ENCODE measurements around the gene VAMP3.
"Not testable (repeated sequence)": the region's sequence is repeated elsewhere in the genome, so short reads cannot be mapped to it uniquely, and the experiment has no call there.

The VAMP3 gene

DNA sequence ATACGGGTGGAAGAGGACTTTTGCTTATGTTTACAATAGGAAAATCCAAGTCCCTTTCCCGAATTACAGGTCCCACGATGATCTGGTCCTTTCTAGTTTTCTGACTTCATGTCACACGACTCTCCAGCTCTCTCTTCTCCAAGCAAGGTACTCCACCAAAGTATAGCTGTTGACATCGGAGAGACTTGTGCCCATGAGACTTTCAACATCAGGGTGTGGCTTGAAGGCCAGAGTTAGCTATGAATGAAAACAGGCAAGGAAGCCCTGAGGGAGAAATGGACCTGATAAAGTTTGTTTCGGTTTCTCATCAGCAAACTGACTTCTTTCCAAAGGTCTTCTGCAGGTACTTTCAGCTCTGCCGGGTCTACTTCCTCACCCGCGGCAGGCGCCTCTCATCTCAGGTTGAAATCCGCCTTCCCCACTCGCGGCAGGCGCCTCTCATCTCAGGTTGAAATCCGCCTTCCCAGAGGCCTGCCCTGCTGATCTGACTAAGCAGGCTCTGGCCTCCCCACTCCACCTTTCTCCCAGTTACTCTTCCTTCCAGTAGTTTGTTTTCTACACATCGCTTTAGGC, 10.9 kb downstream of the VAMP3 start:
- Mint-ChIP-seq H3K9me3 (ENCODE audit: low read depth) (no peaks in the 10 kb centered on the region), H3K27ac (peak overlapping the region; percentile 59), H3K27me3 (no peaks in the 10 kb centered on the region), H3K4me3 (peak overlapping the region; percentile 74), H3K4me1 (ENCODE audit: low read depth) (peaks cover 21% of the 10 kb centered on the region), H3K36me3 (peaks cover 9% of the 10 kb centered on the region)

DNA sequence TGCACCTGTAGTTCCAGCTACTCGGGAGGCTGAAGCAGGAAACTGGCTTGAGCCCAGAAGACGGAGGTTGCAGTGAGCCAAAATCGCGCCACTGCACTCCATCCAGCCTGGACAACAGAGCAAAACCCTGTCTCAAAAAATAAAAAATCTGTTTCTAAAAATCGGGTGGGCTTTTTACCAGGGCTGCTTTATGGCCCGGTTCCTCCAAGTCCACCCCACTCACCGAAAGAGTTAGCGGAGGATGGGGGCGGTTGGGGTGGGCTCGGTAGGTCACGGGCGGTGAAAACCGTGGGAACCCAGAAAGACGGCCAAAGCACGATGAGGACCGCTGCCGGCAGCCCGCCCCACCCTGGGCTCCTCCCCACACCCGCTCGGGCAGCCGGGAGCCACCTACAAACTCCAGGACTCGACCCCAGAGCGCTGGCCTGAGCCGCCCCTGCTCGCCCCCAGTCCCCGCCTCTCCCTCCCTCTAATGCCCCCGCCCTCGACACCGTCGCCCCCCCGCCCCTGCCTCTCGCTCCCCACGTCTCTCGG, 12.1 kb downstream of the VAMP3 start:
- H3K4me1 Mint-ChIP-seq (ENCODE audit: low read depth), result peaks cover 21% of the 10 kb centered on the region
- H3K9me3 Mint-ChIP-seq (ENCODE audit: low read depth), result no peaks in the 10 kb centered on the region
- H3K4me3 Mint-ChIP-seq, result peak overlapping the region; percentile 74
- no peaks in the 10 kb centered on the region for H3K27me3 Mint-ChIP-seq
- no peak overlapping the region for H3K27ac Mint-ChIP-seq
- peaks cover 10% of the 10 kb centered on the region for H3K36me3 Mint-ChIP-seq

DNA sequence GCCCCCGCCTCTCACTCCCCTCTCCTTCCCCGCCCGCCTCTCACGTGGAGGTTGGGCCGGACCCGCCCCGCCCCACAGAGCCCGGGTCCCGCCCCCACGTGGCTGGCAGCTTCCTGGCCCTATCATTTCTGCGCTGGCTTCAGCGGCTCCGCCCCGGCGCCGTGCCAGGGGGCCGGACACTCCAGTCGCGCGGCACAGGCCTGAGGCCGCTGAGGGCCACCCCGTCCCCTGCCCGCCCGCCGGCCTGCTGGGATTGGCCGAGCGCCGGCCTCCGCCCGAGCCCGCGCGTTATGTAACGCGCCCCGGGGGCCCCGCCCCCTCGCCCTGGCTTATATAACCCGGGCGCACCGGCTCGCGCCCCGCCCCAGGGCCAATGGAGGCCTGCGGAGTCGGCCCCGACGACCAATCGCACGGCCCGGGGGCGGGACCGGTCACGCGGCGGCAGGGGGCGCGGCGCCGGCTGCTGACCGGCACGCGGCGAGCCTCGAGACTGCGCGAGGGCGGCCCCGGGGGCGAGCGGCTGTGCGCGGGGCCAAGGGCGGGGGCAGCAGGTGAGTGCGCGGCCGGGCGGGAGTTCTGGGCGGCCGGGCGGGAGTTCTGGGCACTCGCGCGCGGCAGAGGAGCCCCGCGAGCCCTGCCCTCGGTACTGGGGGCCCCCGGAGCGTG, 12.9 kb downstream of the VAMP3 start, which contains the start of gene PER3:
TSS of gene PER3 (plus strand) at position 466 of the 666 bp plus-strand sequence. CDS start 587 bp downstream, outside the sequence.
- no peaks in the 10 kb centered on the region for H3K27me3 Mint-ChIP-seq
- H3K27ac Mint-ChIP-seq, result no peak within 1 kb of the TSS
- peak within 1 kb of the TSS; percentile 74 for H3K4me3 Mint-ChIP-seq
- H3K36me3 Mint-ChIP-seq, result peaks cover 7% of the 10 kb centered on the region
- no peaks in the 10 kb centered on the region for H3K9me3 Mint-ChIP-seq (ENCODE audit: low read depth)
- peaks cover 21% of the 10 kb centered on the region for H3K4me1 Mint-ChIP-seq (ENCODE audit: low read depth)

DNA sequence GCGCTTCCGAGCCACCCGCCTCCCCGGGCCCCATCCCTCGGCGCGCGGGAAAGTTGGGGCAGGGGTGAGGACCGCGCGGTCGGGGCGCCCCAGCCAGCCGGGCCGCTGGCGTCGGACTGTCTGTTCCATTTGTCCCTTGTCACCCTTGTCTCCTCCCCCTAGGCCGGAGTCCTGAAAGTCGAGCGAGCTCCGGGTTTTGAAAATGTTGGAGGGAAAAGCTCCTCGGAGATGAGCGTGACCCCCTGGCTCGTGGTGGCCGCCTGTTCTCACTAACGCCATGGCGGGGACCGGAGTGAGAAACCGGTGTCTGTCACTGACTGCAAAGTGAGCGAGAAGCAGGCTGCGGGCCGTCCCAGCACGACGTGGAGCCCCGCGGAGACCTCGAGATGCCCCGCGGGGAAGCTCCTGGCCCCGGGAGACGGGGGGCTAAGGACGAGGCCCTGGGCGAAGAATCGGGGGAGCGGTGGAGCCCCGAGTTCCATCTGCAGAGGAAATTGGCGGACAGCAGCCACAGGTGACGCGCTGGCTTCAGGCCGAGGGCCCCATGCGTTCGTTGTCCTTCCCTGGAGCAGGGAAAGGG, 13.5 kb downstream of the VAMP3 start:
- H3K36me3 Mint-ChIP-seq, result peaks cover 11% of the 10 kb centered on the region
- peaks cover 21% of the 10 kb centered on the region for H3K4me1 Mint-ChIP-seq (ENCODE audit: low read depth)
- no peak overlapping the region for H3K27ac Mint-ChIP-seq
- H3K27me3 Mint-ChIP-seq, result no peaks in the 10 kb centered on the region
- peak overlapping the region; percentile 73 for H3K4me3 Mint-ChIP-seq
- H3K9me3 Mint-ChIP-seq (ENCODE audit: low read depth), result no peaks in the 10 kb centered on the region

DNA sequence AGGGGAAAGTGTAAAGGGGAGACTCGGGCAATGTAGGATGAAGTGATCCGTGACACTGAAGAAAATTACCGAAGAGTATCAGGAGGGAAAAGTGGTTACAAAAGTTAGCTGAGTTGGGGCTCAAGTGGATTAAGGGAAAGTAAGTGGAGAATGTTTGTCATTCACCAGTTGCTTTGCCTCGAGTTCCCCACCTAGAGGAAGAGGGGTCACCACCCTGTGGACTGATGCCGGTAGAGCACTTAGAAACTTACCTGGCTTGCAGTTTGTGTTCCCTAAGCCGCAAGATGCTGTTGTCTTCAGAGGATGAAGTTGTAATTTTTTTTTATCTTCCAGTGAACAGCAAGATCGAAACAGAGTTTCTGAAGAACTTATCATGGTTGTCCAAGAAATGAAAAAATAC, 14.0 kb downstream of the VAMP3 start:
- Mint-ChIP-seq H3K4me3 (peak overlapping the region; percentile 73), H3K4me1 (ENCODE audit: low read depth) (peaks cover 21% of the 10 kb centered on the region), H3K27me3 (no peaks in the 10 kb centered on the region), H3K9me3 (ENCODE audit: low read depth) (no peaks in the 10 kb centered on the region), H3K27ac (no peak overlapping the region), H3K36me3 (peaks cover 16% of the 10 kb centered on the region)

DNA sequence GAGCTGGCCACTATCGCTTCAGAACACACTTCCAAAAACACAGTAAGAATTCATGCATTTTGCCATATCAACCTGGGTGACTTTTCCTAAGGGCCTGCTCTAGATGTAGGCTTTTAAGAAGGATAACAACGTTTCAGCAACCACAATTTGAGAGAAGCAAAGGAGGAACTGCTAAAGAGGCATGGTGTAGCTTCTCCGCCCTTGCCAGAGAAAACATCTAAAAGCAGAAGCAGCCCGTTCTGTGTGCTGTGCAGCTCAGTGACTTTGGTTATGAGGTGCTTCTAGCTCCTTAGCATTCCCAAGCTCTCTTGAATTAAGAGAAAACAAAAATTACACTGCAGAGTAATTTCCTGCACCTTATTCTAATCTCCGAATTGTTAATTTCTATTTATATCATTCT, 15.7 kb downstream of the VAMP3 start:
- H3K27ac Mint-ChIP-seq, result no peak overlapping the region
- H3K9me3 Mint-ChIP-seq (ENCODE audit: low read depth), result peaks cover 4% of the 10 kb centered on the region
- H3K4me3 Mint-ChIP-seq, result no peak overlapping the region
- peaks cover 24% of the 10 kb centered on the region for H3K36me3 Mint-ChIP-seq
- peaks cover 15% of the 10 kb centered on the region for H3K4me1 Mint-ChIP-seq (ENCODE audit: low read depth)
- no peaks in the 10 kb centered on the region for H3K27me3 Mint-ChIP-seq

DNA sequence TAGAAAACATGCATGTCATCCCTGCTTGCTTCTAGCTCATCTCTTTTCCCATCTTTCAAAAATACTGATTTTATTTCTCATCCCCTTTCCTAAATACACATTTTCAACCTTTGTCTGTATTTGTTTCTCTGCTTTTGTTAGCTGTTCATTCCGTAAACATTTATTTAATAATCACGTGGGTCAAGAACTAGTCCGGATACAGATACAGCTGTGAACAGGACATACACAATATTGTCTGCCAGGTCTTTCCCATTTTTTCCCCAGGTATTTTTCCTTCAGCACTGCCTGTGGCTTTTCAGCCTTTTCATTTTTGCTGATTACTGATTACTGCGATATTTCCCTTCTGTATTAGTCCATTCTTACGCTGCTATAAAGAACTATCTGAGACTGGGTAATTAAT, 18.7 kb downstream of the VAMP3 start:
- no peak overlapping the region for H3K27ac Mint-ChIP-seq
- H3K9me3 Mint-ChIP-seq (ENCODE audit: low read depth), result peaks cover 5% of the 10 kb centered on the region
- H3K27me3 Mint-ChIP-seq, result no peaks in the 10 kb centered on the region
- H3K36me3 Mint-ChIP-seq, result peaks cover 30% of the 10 kb centered on the region
- H3K4me1 Mint-ChIP-seq (ENCODE audit: low read depth), result peaks cover 4% of the 10 kb centered on the region
- H3K4me3 Mint-ChIP-seq, result no peak overlapping the region

DNA sequence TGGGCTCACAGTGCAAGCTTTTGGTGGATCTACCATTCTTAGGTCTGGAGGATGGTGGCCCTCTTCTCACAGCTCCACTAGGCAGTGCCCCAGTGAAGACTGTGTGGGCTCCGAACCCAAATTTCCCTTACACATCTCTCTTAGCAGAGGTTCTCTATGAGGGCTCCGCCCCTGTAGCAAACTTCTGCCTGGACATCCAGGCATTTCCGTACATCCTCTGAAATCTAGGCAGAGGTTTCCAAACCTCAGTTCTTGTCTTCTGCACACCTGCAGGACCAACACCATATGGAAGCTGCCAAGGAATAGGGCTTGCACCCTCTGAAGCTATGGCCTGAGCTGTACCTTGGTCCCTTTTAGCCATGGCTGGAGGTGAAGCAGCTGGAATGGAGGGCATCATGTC, 19.9 kb downstream of the VAMP3 start:
- not testable (repeated sequence) for H3K27me3 Mint-ChIP-seq; H3K4me3 Mint-ChIP-seq; H3K27ac Mint-ChIP-seq; H3K4me1 Mint-ChIP-seq (ENCODE audit: low read depth); H3K9me3 Mint-ChIP-seq (ENCODE audit: low read depth)
- peaks cover 30% of the 10 kb centered on the region for H3K36me3 Mint-ChIP-seq

DNA sequence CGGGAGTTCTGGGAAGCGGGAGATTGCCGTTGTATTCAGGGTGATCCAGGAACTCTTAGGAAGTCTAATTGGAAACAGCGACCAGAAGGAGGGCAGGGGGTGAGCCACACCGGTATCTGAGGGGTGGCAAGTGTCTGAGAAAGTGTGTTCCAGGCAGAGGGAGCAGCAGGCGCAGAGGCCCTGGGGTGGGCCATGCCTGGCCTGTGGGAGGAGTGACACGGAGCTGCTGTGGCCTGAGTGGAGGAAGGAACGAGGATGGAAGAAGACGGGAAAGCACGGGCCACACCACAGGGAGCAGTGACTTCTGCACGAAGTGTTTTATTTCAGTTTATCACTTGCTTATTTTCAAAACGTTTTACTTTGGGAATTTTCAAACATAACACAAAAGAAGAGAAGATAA, 24.3 kb downstream of the VAMP3 start:
- Mint-ChIP-seq H3K27me3 (no peaks in the 10 kb centered on the region), H3K4me3 (no peak overlapping the region), H3K36me3 (peaks cover 19% of the 10 kb centered on the region), H3K27ac (no peak overlapping the region), H3K4me1 (ENCODE audit: low read depth) (no peaks in the 10 kb centered on the region), H3K9me3 (ENCODE audit: low read depth) (peaks cover 5% of the 10 kb centered on the region)

DNA sequence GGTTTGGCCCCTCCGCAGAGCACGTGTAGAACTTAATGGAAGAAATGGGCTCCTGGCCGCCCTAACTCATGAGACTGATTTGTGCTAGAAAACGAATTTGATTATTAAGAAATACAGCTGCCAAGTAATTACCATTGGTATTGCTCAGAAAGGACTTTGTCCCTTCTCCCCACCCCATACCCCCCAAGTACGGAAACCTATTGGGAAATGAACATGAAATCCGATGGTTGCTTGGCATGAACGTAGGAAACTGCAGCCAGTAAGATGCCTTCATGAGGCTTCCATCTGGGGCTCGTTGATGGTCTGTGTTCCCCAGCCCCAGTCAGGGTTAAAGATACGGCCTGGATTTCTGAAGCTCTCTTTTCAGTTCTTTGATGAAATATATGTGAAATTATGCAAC, 34.4 kb downstream of the VAMP3 start:
- H3K4me1 Mint-ChIP-seq (ENCODE audit: low read depth), result no peaks in the 10 kb centered on the region
- H3K27me3 Mint-ChIP-seq, result no peaks in the 10 kb centered on the region
- H3K9me3 Mint-ChIP-seq (ENCODE audit: low read depth), result no peaks in the 10 kb centered on the region
- peaks cover 10% of the 10 kb centered on the region for H3K36me3 Mint-ChIP-seq
- H3K4me3 Mint-ChIP-seq, result no peak overlapping the region
- H3K27ac Mint-ChIP-seq, result no peak overlapping the region

DNA sequence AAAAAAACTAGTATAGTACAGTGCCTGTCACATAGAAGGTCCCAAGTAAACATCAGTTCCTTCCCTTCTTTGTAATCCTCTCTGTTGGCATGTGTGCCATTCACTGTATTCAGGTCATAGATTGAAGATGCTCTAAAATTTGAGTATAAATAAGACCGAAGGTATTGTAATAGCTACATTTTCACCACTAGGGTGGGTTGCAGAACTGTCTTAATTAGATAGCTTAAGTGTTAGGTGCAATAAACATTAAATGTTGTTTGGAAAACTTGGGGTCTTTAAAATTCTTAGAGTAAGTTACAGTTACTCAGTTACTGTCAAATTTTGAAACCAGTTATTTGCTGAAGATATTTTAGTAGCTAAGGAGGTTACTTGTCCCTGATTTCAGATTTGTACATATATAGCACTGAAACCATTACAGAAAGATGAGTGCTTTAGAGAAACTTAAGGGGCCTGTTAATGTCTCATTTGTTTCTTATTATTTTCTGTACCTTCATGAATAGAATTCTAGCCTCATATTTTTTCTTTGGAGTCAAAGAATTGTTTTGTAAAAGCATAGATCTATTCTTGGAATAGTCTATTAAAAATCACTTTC, 37.3 kb downstream of the VAMP3 start:
- no peak overlapping the region for H3K27ac Mint-ChIP-seq
- no peak overlapping the region for H3K4me3 Mint-ChIP-seq
- H3K36me3 Mint-ChIP-seq, result peaks cover 25% of the 10 kb centered on the region
- no peaks in the 10 kb centered on the region for H3K27me3 Mint-ChIP-seq
- H3K9me3 Mint-ChIP-seq (ENCODE audit: low read depth), result peaks cover 6% of the 10 kb centered on the region
- H3K4me1 Mint-ChIP-seq (ENCODE audit: low read depth), result no peaks in the 10 kb centered on the region

DNA sequence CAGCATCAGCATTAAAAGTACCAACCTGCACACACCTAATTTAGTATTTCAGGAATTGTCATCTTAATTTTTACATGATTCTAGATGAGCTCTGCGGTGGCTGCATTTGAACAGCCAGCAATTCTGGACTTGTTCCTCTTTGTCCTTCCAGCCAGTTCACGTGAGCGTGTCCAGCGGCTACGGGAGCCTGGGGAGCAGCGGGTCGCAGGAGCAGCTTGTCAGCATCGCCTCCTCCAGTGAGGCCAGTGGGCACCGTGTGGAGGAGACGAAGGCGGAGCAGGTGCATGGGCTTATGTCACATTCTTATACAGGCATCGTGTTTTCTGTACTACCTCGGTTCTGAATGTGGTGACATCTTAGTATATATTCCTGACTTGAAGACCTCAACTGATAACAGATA, 38.6 kb downstream of the VAMP3 start:
- H3K27ac Mint-ChIP-seq, result no peak overlapping the region
- no peaks in the 10 kb centered on the region for H3K4me1 Mint-ChIP-seq (ENCODE audit: low read depth)
- H3K36me3 Mint-ChIP-seq, result peaks cover 31% of the 10 kb centered on the region
- H3K9me3 Mint-ChIP-seq (ENCODE audit: low read depth), result peaks cover 15% of the 10 kb centered on the region
- no peak overlapping the region for H3K4me3 Mint-ChIP-seq
- H3K27me3 Mint-ChIP-seq, result no peaks in the 10 kb centered on the region

DNA sequence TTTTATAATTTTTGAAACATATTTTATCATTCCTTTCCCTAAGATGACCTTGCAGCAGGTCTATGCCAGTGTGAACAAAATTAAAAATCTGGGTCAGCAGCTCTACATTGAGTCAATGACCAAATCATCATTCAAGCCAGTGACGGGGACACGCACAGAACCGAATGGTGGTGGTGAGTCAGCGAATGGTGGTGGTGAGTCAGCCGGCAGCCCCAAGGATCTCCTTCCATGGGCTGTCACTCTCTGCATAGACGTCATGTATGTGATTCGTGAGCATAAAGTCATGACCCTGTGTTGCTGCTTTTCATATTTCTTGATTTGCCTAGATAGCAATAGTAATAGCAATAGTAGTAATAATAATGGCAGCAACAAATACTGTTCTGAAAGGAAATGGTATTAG, 39.3 kb downstream of the VAMP3 start:
- Mint-ChIP-seq H3K9me3 (ENCODE audit: low read depth) (peaks cover 15% of the 10 kb centered on the region), H3K27ac (no peak overlapping the region), H3K27me3 (no peaks in the 10 kb centered on the region), H3K4me1 (ENCODE audit: low read depth) (no peaks in the 10 kb centered on the region), H3K36me3 (peaks cover 29% of the 10 kb centered on the region), H3K4me3 (no peak overlapping the region)

DNA sequence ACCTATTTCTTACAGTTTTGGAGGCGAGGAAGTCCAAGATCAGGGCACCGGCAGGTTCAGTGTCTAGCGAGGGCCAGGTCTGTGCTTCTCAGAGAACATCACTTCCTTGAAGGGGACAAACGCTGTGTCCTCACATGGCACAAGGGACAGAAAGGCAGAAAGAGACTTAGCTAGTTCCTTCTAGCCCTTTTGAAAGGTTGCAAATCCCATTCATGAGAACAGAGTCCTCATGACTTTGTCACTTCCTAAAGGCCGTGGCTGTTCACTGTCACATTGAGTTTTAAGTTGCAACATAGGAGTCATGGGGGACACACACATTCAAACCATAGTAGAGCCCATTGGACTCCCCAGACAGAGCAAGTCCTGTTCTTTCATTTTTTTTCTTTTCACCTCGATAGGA, 40.4 kb downstream of the VAMP3 start:
- Mint-ChIP-seq H3K4me3 (no peak overlapping the region), H3K27me3 (no peaks in the 10 kb centered on the region), H3K9me3 (ENCODE audit: low read depth) (peaks cover 15% of the 10 kb centered on the region), H3K36me3 (peaks cover 29% of the 10 kb centered on the region), H3K27ac (no peak overlapping the region), H3K4me1 (ENCODE audit: low read depth) (no peaks in the 10 kb centered on the region)

DNA sequence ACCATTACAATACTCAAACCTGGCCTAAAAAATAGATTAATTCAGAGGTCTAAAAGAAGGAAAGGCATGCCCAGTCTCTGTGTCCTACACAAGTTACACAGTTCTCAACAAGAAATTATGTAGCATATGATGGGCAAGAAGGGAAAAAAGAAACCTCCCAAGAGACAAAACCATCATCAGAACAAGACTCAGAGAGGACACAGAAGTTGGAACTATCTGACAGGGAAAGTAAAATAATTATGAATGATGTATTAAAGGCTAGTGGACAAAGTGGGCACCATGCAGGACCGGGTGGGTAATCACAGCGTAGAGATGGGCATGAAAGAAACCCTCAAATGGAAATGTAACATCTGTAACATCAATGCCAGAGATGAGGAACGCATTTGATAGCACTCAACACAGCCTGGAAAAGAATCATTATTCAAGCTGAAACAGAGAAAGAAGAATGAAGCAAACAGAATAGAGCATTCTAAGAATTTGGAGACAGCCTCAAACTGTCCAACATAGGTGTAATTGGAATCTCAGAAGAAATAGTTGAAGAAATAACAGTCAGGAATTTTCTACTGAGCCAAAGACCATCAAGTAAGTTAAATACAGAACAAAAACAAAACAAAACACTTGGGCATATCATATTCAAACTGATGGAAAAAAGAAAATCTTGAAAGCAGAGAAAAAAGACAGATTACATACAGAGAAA, 42.7 kb downstream of the VAMP3 start:
- H3K4me1 Mint-ChIP-seq (ENCODE audit: low read depth), result no peaks in the 10 kb centered on the region
- H3K9me3 Mint-ChIP-seq (ENCODE audit: low read depth), result peaks cover 15% of the 10 kb centered on the region
- H3K36me3 Mint-ChIP-seq, result peaks cover 26% of the 10 kb centered on the region
- no peak overlapping the region for H3K4me3 Mint-ChIP-seq
- H3K27ac Mint-ChIP-seq, result no peak overlapping the region
- H3K27me3 Mint-ChIP-seq, result no peaks in the 10 kb centered on the region
